CD4-positive, alpha-beta T cell treated with Interleukin-2 at 100 ng/mL for 4 hours (primary cell): ENCODE data around the gene FAM120A.
"Not testable (repeated sequence)": the region's sequence is repeated elsewhere in the genome, so short reads cannot be mapped to it uniquely, and the experiment has no call there.

Experiments
- DNase-seq: peaks from one replicate; pipeline ENCODE4 v3.0.0-alpha.2; 2020; ENCODE audit warnings: low spot score

FAM120A gene

GRCh38 chr9:93509084-93509483 is 57.6 kb downstream of the FAM120A start:
- no peak for DNase-seq

- no peak for DNase-seq
Measured at GRCh38 chr9:93510041-93510440, 58.6 kb downstream of the FAM120A start.

- not testable (repeated sequence) for DNase-seq
Measured at GRCh38 chr9:93511228-93511627, 59.7 kb downstream of the FAM120A start.

GRCh38 chr9:93512170-93512812 is 60.8 kb downstream of the FAM120A start:
- DNase-seq: not testable (repeated sequence)

- DNase-seq: no peak
Measured at GRCh38 chr9:93513606-93514005, 62.1 kb downstream of the FAM120A start.

DNA sequence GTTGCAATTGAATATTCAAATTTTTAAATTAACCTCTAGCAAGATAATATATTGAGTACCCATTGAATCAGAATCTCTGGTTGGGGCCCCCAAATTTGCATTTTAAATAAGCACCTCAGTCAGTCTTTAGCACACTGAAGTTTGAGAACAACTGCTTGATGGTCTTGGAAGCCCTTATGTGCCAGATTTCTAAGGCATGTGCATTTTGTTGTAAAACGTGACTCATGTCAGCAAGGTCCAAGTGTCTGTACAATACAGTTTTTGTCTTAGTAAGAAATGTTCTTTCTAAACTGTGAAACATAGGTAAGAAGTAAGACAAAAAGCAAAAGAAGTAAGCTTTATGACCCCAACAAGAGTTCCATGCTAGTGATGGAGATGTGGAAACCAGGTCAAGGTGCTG is 65.8 kb downstream of the FAM120A start:
- no peak for DNase-seq

GRCh38 chr9:93520523-93520922 is 69.0 kb downstream of the FAM120A start:
- DNase-seq: no peak

DNA sequence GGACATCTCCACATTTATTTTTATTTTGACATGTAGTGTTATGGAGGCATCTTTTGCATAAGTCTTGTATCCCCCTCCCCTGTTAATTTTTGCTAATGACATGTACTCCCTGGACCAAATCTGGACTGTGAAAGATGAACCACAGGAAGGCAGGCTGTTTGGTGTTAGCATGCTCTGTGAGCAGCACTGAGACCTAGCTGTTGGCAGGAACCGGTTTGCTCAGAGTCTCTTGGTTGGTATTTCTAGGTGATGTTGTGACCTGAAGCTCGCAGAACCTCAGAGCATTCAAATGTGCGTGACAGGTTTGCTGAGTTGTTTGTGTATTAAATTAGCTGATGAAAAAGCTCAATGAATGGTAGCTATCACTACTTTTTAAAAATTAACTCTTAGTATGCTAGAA is 71.3 kb downstream of the FAM120A start:
- DNase-seq: no peak

- DNase-seq: no peak
Measured at GRCh38 chr9:93523518-93524144, 72.1 kb downstream of the FAM120A start.

- DNase-seq: no peak
Measured at GRCh38 chr9:93525476-93525875, 74.0 kb downstream of the FAM120A start.

GRCh38 chr9:93531374-93531773 is 79.9 kb downstream of the FAM120A start:
- DNase-seq: no peak

DNA sequence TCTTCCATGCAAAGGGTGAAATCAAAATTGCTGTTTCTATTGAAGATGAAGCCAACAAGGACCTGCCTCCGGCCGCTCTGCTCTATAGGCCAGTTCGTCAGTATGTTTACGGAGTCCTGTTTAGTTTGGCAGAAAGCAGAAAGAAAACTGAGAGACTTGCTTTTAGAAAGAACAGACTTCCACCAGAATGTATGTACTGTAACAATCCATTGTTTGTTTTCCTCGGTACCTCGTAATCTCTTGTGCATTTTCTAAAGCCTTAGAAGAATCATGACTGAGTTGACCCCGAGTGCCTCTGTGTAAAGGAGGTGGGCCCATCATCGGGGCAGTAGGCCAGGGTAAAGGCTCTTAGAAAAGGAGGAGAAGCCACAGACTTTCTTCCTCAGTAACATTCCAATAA is 80.7 kb downstream of the FAM120A start:
- DNase-seq: no peak

GRCh38 chr9:93533863-93534262 is 82.4 kb downstream of the FAM120A start:
- no peak for DNase-seq

DNA sequence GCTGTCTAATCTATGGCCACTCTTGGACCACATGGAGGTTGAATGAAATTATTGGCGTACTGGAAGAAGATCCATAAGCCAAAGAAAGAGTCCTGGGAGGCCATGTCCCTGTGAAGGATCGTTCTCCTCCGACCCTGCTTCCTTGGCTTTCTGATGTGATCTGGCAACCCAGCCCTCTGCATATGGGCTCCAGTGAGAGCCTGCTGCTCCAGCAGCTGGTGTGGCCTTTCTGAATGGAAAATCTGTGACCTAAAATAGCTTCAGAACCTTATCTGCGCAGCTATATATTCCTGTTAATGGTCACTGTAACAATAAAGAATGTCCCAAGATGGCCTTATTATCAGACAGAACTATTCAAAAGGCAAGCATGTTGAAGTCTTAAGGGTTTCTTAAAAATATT is 84.7 kb downstream of the FAM120A start:
- no peak for DNase-seq

DNA sequence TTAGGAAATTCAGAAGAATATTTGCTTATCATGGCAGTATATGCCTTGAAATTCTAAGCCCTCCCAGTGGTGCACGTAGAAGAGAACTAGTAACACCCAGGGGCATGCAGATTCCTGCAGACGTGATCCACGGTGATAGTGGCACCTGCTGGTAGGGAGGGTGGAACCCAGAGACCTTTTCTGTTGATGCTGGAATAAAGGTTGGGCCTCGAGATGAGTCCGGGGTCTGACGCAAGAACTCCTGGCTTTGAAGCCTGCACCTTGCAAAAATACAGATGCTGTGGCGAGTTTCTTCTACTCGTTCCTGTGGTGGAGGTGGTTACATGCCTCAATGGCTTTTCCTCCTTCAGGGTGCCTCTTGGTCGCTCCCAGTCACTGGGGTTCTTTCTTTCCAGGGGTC is 85.4 kb downstream of the FAM120A start:
- no peak for DNase-seq

- no peak for DNase-seq
Measured at GRCh38 chr9:93540305-93540704, 88.8 kb downstream of the FAM120A start.

DNA sequence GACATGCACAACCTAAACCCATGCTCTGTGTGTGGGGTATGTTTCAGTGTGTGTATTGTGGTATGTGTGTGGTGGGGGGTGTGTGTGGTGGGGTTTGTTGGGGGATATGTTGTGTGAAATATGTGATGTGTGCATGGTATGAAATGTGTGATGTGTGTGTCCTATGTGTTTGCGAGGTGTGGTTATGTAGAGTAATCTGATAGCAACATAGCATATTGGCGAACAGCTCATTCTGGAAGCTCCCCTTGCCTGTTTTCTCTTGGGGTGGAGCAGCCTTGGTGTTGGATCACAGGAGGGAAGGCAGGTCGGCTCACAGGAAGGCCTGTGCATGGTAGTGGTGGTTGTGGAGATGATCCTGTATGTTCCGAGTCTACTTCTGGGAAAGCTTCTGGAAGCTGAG is 89.5 kb downstream of the FAM120A start:
- DNase-seq: no peak

DNA sequence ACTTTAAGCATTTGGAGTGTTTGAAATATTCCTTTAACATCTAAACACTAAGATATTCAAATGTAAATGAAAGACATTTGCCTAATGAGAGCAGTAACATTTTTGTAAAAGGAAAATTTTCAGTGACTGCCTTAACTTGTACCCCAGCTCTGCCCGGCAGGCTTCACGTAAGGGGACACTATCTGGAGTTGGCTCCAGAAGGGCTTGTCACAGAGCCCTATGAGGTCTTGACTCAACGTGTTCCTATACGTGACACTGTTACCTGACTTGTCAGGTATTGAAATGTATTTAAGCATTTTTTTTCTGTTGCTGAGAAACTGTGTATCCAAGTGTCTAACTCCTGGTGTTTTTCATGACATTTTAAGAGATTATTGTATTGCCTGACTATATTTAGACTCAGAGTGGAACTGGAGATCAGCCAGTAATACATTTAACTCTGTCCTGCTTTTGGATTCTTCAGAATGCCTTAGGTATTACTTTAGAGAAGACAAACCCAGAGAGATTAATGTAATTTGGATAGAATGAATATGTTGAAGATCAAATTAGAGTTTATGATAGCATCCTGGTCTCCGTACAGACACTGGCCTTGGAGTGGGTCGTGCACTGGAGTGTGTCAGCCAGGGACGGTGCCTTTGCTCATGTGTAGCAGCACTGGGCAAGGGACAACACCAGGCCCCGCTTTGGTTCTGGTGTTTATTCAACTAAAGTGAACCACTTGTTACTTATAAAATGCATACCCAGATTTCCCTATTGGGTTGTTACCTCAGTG is 90.3 kb downstream of the FAM120A start:
- DNase-seq: no peak

DNA sequence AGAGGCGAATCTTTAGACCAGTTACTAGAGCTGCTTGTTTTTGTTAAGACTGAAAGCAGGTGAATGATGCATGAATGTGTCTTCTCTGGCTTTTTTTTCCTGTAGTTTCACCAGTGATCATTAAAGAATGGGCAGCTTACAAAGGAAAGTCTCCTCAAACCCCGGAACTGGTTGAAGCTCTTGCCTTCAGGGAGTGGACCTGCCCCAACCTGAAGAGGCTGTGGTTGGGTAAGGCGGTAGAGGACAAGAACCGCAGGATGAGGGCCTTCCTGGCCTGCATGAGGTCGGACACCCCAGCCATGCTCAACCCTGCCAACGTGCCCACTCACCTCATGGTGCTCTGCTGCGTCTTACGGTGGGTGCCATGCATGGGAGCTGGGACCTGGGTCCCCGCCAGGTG is 91.6 kb downstream of the FAM120A start:
- DNase-seq: no peak

DNA sequence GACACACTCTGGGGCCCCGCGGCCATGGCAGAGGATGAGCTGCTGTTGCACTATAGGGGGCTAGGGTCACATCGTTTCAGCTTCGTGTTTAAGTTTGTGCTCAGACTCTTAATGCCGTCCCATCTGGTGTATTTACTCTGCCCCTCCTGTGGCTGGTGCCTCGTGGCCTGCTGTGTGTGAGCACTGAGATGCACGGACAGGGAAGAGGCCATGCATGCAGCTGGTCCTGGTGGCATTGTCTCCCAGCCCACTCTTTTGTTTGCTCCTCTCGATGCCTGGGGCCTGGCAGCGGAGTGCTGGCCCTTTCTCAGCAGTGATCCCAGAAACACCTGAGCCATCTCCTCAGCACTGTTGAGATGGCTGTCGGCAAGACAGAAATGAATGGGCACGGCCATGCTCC is 94.9 kb downstream of the FAM120A start:
- DNase-seq: no peak

- no peak for DNase-seq
Measured at GRCh38 chr9:93549611-93550010, 98.1 kb downstream of the FAM120A start.

GRCh38 chr9:93552923-93553322 is 101.4 kb downstream of the FAM120A start:
- no peak for DNase-seq

GRCh38 chr9:93555370-93555769 is 103.9 kb downstream of the FAM120A start:
- DNase-seq: no peak
